ENCODE data around the gene TIGD1. TPM values are rescaled to one million over a fixed set of nuclear protein-coding genes. Genes with fewer than 3 reads are reported as not detected.

TIGD1 gene
- total RNA-seq, 2 experiments from 2014 or later: 18.5 to 27.8 TPM

DNA sequence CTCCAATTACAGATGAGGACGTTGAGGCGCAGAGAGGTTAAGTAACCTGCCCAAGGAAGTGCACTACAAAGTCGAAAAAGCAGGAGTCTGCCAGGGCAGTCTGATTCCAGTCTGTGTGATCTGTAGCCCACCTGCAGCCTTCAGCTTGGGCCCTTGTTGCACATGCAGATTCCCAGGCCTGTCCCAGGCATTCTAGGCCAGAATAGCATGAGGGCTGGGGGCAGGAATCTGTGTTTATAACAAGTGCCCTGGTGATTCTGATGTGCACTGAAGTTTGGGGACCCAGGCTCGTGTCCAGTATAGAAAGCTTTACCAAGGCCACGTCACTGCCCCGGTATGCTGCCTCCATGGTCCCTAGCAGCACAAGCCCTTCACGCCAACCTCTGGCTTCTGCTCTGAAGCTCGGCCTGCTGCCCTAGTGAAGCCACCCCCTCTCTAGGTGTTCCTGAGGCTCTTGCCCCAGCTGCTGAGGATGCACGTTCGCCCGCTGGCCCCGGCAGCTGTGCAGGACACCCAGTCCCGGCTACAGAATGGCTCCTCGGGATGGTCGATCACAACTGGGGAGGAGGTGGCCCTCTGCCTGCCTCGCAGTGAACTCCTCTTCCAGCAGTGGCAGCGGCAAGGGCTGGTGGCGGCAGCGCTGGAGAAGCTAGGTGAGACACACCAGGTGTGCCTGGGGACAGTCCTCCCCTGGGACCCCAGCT lies 6.3 kb downstream of the TIGD1 start:
- intact Hi-C loops (cut with micrococcal nuclease; ENCODE audit: unreplicated experiment): no loop called here
- DNase-seq (ENCODE audit: low spot score): no peak
- CTCF ChIA-PET (ENCODE audit: unreplicated experiment): no interaction called here
- Histone ChIP-seq H3K9me3 (ENCODE audit: low read length) (peaks cover 5% of the 10 kb centered on the region; the same call in 1 of the 2 replicates), H3K4me1 (ENCODE audit: insufficient read depth, low read length, poor library complexity, severe bottlenecking) (peaks cover 7% of the 10 kb centered on the region), H3K79me2 (ENCODE audit: insufficient read depth, low read depth, low read length) (peaks cover 22% of the 10 kb centered on the region), H4K20me1 (ENCODE audit: insufficient read depth, low read length) (no peaks in the 10 kb centered on the region), H3K4me3 (ENCODE audit: low read depth, low read length, poor library complexity, severe bottlenecking) (no peak overlapping the region), H3K4me2 (ENCODE audit: low read length) (no peak overlapping the region), H3K9me2 (ENCODE audit: insufficient read depth, low read length) (no peaks in the 10 kb centered on the region), H3K36me3 (ENCODE audit: insufficient read depth, low read length) (peaks cover 53% of the 10 kb centered on the region), H3K27ac (ENCODE audit: low read depth, low read length, poor library complexity, severe bottlenecking) (no peak overlapping the region), H2AFZ (ENCODE audit: low read length) (no peak overlapping the region)
- BruUV-seq (replicated peaks): no TSS peak
- TF ChIP-seq, protein P1, sequence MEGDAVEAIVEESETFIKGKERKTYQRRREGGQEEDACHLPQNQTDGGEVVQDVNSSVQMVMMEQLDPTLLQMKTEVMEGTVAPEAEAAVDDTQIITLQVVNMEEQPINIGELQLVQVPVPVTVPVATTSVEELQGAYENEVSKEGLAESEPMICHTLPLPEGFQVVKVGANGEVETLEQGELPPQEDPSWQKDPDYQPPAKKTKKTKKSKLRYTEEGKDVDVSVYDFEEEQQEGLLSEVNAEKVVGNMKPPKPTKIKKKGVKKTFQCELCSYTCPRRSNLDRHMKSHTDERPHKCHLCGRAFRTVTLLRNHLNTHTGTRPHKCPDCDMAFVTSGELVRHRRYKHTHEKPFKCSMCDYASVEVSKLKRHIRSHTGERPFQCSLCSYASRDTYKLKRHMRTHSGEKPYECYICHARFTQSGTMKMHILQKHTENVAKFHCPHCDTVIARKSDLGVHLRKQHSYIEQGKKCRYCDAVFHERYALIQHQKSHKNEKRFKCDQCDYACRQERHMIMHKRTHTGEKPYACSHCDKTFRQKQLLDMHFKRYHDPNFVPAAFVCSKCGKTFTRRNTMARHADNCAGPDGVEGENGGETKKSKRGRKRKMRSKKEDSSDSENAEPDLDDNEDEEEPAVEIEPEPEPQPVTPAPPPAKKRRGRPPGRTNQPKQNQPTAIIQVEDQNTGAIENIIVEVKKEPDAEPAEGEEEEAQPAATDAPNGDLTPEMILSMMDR (conservative IDR thresholded peaks at IDR 0.05; ENCODE audit: low read length): no peak
- no peak for TF ChIP-seq EZH2phosphoT487 (IDR thresholded peaks at IDR 0.05; ENCODE audit: borderline replicate concordance, low read depth, low read length)
- POLR2A ChIA-PET: no interaction called here

GRCh38 chr2:232543491-232543890 lies 6.9 kb downstream of the TIGD1 start:
- DNase-seq (ENCODE audit: low spot score): no peak
- intact Hi-C loops (cut with micrococcal nuclease; ENCODE audit: unreplicated experiment): no loop called here
- Histone ChIP-seq H4K20me1 (ENCODE audit: insufficient read depth, low read length) (no peaks in the 10 kb centered on the region), H3K27ac (ENCODE audit: low read depth, low read length, poor library complexity, severe bottlenecking) (no peak overlapping the region), H3K79me2 (ENCODE audit: insufficient read depth, low read depth, low read length) (peaks cover 16% of the 10 kb centered on the region), H3K9me3 (ENCODE audit: low read length) (peaks cover 1% of the 10 kb centered on the region; the same call in 1 of the 2 replicates), H2AFZ (ENCODE audit: low read length) (no peak overlapping the region), H3K4me2 (ENCODE audit: low read length) (no peak overlapping the region), H3K4me1 (ENCODE audit: insufficient read depth, low read length, poor library complexity, severe bottlenecking) (peaks cover 2% of the 10 kb centered on the region), H3K4me3 (ENCODE audit: low read depth, low read length, poor library complexity, severe bottlenecking) (no peak overlapping the region), H3K9me2 (ENCODE audit: insufficient read depth, low read length) (no peaks in the 10 kb centered on the region), H3K36me3 (ENCODE audit: insufficient read depth, low read length) (peaks cover 48% of the 10 kb centered on the region)
- ChIA-PET CTCF (ENCODE audit: unreplicated experiment) (no interaction called here), POLR2A (no interaction called here)
- TF ChIP-seq EZH2phosphoT487 (IDR thresholded peaks at IDR 0.05; ENCODE audit: borderline replicate concordance, low read depth, low read length): no peak
- TF ChIP-seq, protein P1 (conservative IDR thresholded peaks at IDR 0.05; ENCODE audit: low read length): no peak
- no TSS peak for BruUV-seq (replicated peaks)

DNA sequence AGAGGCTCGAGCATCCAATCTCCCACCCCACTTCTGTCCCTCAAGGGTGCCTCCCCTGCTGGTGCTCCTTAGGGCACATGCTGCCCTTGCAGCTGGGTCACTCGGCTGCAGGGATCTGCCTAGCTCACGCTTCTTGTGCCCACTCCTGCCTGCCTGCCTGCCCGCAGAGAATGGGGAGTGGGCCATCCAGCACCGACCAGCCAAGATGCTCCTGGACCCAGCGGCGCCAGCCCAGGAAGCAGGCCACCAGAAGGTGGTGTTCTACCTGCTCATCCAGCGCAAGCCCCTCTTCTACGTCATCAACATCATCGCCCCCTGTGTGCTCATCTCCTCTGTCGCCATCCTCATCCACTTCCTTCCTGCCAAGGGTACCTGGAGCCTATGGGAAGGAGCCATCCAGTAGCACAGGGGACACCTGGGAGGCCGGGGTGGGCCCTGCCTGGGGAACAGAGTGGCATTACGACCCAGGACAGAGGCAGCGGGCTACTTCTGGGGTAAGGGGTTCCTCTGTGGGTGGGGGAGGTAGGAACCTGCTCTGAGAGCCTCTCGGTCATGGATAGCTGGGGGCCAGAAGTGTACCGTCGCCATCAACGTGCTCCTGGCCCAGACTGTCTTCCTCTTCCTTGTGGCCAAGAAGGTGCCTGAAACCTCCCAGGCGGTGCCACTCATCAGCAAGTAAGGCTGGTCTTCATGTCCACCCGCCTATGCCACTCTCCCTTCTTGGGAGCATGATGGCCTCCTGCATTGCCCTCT lies 7.5 kb downstream of the TIGD1 start:
- no peak for DNase-seq (ENCODE audit: low spot score)
- Histone ChIP-seq H2AFZ (ENCODE audit: low read length) (no peak overlapping the region), H3K27ac (ENCODE audit: low read depth, low read length, poor library complexity, severe bottlenecking) (no peak overlapping the region), H3K79me2 (ENCODE audit: insufficient read depth, low read depth, low read length) (peaks cover 10% of the 10 kb centered on the region), H3K9me3 (ENCODE audit: low read length) (no peaks in the 10 kb centered on the region), H3K4me3 (ENCODE audit: low read depth, low read length, poor library complexity, severe bottlenecking) (no peak overlapping the region), H4K20me1 (ENCODE audit: insufficient read depth, low read length) (no peaks in the 10 kb centered on the region), H3K4me1 (ENCODE audit: insufficient read depth, low read length, poor library complexity, severe bottlenecking) (no peaks in the 10 kb centered on the region), H3K9me2 (ENCODE audit: insufficient read depth, low read length) (no peaks in the 10 kb centered on the region), H3K36me3 (ENCODE audit: insufficient read depth, low read length) (peaks cover 42% of the 10 kb centered on the region), H3K4me2 (ENCODE audit: low read length) (no peak overlapping the region)
- TF ChIP-seq, protein P1 (conservative IDR thresholded peaks at IDR 0.05; ENCODE audit: low read length): no peak
- TF ChIP-seq EZH2phosphoT487 (IDR thresholded peaks at IDR 0.05; ENCODE audit: borderline replicate concordance, low read depth, low read length): no peak
- ChIA-PET CTCF (ENCODE audit: unreplicated experiment) (no interaction called here), POLR2A (no interaction called here)
- intact Hi-C loops (cut with micrococcal nuclease; ENCODE audit: unreplicated experiment): no loop called here
- BruUV-seq (replicated peaks): no TSS peak
